OCI-LY3 (cell line): ENCODE data around the gene RNASEH1.

Source experiments
- EZH2phosphoT487 ChIP-seq: fragments of 200-600 bp; shearing (Covaris generic); IDR thresholded peaks from 2 replicates; pipeline ENCODE4 v1.6.1; 2018; ENCODE audit warnings: antibody characterized with exemption, mixed run types, low read depth
- TF ChIP-seq, protein P1 (sequence below): fragments of 200-600, 300-600 bp; sonication (generic); IDR thresholded peaks from 2 replicates; pipeline ENCODE4 v1.5.1; 2014; ENCODE audit warnings: antibody characterized with exemption, low read length, low read depth

GRCh38 chr2:3594493-3595281, 36.6 kb upstream of the RNASEH1 start, which contains the start of gene COLEC11:
- TF ChIP-seq, protein P1, sequence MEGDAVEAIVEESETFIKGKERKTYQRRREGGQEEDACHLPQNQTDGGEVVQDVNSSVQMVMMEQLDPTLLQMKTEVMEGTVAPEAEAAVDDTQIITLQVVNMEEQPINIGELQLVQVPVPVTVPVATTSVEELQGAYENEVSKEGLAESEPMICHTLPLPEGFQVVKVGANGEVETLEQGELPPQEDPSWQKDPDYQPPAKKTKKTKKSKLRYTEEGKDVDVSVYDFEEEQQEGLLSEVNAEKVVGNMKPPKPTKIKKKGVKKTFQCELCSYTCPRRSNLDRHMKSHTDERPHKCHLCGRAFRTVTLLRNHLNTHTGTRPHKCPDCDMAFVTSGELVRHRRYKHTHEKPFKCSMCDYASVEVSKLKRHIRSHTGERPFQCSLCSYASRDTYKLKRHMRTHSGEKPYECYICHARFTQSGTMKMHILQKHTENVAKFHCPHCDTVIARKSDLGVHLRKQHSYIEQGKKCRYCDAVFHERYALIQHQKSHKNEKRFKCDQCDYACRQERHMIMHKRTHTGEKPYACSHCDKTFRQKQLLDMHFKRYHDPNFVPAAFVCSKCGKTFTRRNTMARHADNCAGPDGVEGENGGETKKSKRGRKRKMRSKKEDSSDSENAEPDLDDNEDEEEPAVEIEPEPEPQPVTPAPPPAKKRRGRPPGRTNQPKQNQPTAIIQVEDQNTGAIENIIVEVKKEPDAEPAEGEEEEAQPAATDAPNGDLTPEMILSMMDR: no peak
- TF ChIP-seq EZH2phosphoT487: no peak
